Spleen (tissue), 11 donors: ENCODE results near the gene SLC8B1. TPM values are rescaled to one million over a fixed set of nuclear protein-coding genes. Genes with fewer than 3 reads are reported as not detected.

Source experiments
- DNase-seq: peaks from one replicate; pipeline ENCODE4 v3.0.0-alpha.2; 2020
- H3K27ac ChIP-seq, 8 donors: fragments of 200-600 bp; sonication (generic) in 7 of 8; 1 replicate in 4 of 8; 2 replicates in 4 of 8; pipeline versions ENCODE4 v1.5.0 to v1.8.0; 2016 to 2021; ENCODE audit warnings: inconsistent platforms in 4 of 8, mild to moderate bottlenecking in 4 of 8, moderate library complexity in 1 of 8
- H3K27me3 ChIP-seq, 7 donors: fragments of 200-600 bp; sonication (generic) in 6 of 7; replicated peaks in 1 of 7; 1 replicate in 4 of 7; 2 replicates in 3 of 7; pipeline versions ENCODE4 v1.5.0 to v1.8.0; 2016 to 2021; ENCODE audit warnings: inconsistent platforms in 3 of 7, mild to moderate bottlenecking in 1 of 7
- H3K36me3 ChIP-seq, 6 donors: fragments of 200-600 bp; sonication (generic) in 5 of 6; 1 replicate in 4 of 6; 2 replicates in 2 of 6; pipeline versions ENCODE4 v1.5.0 to v1.8.0; 2016 to 2021; ENCODE audit warnings: inconsistent platforms in 2 of 6
- H3K4me1 ChIP-seq, 6 donors: fragments of 200-600 bp; sonication (generic) in 5 of 6; 1 replicate in 3 of 6; 2 replicates in 3 of 6; pipeline versions ENCODE4 v1.5.0 to v1.8.0; 2016 to 2021; ENCODE audit warnings: inconsistent platforms in 3 of 6
- H3K4me3 ChIP-seq, 8 donors: fragments of 200-600 bp; sonication (generic) in 7 of 8; 1 replicate in 4 of 8; 2 replicates in 4 of 8; pipeline versions ENCODE4 v1.5.0 to v1.8.0; 2016 to 2021; ENCODE audit warnings: inconsistent platforms in 4 of 8, mild to moderate bottlenecking in 4 of 8, moderate library complexity in 2 of 8
- H3K9me3 ChIP-seq, 8 donors: fragments of 200-600 bp; sonication (generic) in 7 of 8; 1 replicate in 4 of 8; 2 replicates in 4 of 8; pipeline versions ENCODE4 v1.5.0 to v1.8.0; 2016 to 2021; ENCODE audit warnings: inconsistent platforms in 4 of 8
- POLR2A ChIP-seq, 3 donors: fragments of 450-650 bp; IDR thresholded peaks; one replicate each; pipeline ENCODE4 v1.5.1; 2017; ENCODE audit warnings: antibody characterized with exemption in 3 of 3, mild to moderate bottlenecking in 1 of 3
- POLR2AphosphoS5 ChIP-seq, 3 donors: sonication (generic); formaldehyde crosslinking; IDR thresholded peaks; one replicate each; pipeline ENCODE4 v1.5.1; 2017; ENCODE audit warnings: antibody characterized with exemption in 3 of 3
- WGBS, 5 donors: extraction: QIAGEN DNeasy Blood & Tissue Kit in 3 of 5; methylation state at CpG; one replicate each; pipeline versions ENCODE4 v1.1.5 to v1.1.7; 2013 to 2018; 5-methylcytosine and 5-hydroxymethylcytosine counted together
- intact Hi-C: fragments of 100-400 bp; cut with DNase I; formaldehyde crosslinking; loops from one replicate; pipeline ENCODE4 v1.15.0; 2023; ENCODE audit warnings: low total_unique reads
- polyA plus RNA-seq, 3 donors: library from polyadenylated mRNA; stranded (reverse); fragments of 200-250 nt; gene quantifications; one replicate each; pipeline ENCODE4 v1.2.1, GENCODE V29; 2013
- total RNA-seq, 7 donors: library from RNA; depleted of rRNA in 3 of 7; stranded (reverse); fragments of >200 nt in 3 of 7; fragmentation: NEBNext Ultra II Directional in 4 of 7; extraction: Animal tissue kit (Norgen Biotek cat#: 25700) in 4 of 7; gene quantifications; one replicate each; pipeline versions ENCODE4 v1.1.0 to v1.2.1, GENCODE V29; 2016 to 2021
- TF ChIP-seq, protein P1 (sequence below), 11 experiments: fragments of 200-600 bp in 7 of 11; fragments of 450-650 bp in 4 of 11; sonication (generic) in 4 of 11; IDR thresholded peaks in 8 of 11; conservative IDR thresholded peaks in 3 of 11; 1 replicate in 7 of 11; 2 replicates in 4 of 11; pipeline versions ENCODE4 v1.4.0 to v1.8.0; 2016 to 2021; ENCODE audit warnings: antibody characterized with exemption in 11 of 11, inconsistent platforms in 4 of 11, mild to moderate bottlenecking in 1 of 11
- donor health status: healthy with polysubstance abuse.
- donor health status: DM: no; HTN: no; CAD: no; lungs with moderate emphysema.
- donor health status: DM: no; HTN: no; CAD: no.
- donor health status: Bipolar disorder and iron deficiency.
- donor health status: healthy.
- donor health status: DM: no; HTN: no; CAD: no.
- donor health status: DM: yes; HTN: yes; CAD: no.

SLC8B1 gene
- total and polyA plus RNA-seq, 10 donors, result 15.0 to 126 (median 71.1) TPM

- H3K36me3 ChIP-seq, result peaks cover 0 to 94% (median 56%) of the 10 kb centered on the region in 6 donors
- H3K4me1 ChIP-seq, result no peaks in the 10 kb centered on the region
- TF ChIP-seq POLR2A (IDR thresholded peaks at IDR 0.05), result no peak
- TF ChIP-seq, protein P1, sequence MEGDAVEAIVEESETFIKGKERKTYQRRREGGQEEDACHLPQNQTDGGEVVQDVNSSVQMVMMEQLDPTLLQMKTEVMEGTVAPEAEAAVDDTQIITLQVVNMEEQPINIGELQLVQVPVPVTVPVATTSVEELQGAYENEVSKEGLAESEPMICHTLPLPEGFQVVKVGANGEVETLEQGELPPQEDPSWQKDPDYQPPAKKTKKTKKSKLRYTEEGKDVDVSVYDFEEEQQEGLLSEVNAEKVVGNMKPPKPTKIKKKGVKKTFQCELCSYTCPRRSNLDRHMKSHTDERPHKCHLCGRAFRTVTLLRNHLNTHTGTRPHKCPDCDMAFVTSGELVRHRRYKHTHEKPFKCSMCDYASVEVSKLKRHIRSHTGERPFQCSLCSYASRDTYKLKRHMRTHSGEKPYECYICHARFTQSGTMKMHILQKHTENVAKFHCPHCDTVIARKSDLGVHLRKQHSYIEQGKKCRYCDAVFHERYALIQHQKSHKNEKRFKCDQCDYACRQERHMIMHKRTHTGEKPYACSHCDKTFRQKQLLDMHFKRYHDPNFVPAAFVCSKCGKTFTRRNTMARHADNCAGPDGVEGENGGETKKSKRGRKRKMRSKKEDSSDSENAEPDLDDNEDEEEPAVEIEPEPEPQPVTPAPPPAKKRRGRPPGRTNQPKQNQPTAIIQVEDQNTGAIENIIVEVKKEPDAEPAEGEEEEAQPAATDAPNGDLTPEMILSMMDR (IDR thresholded peaks at IDR 0.05 in 8 of 11, conservative IDR thresholded peaks at IDR 0.05 in 3 of 11), result no peak
- H3K4me3 ChIP-seq, result no peak overlapping the region
- no peaks in the 10 kb centered on the region for H3K27me3 ChIP-seq
- H3K27ac ChIP-seq, result no peak overlapping the region
- intact Hi-C loops, result no loop called here
- DNase-seq, result no peak
- 81 to 88% (median 85%) methylated on average over 5 of the region's 5 CpGs for WGBS, 5 donors
- no peaks in the 10 kb centered on the region for H3K9me3 ChIP-seq
These were observed 56.3 kb downstream of the SLC8B1 start for GRCh38 chr12:113278633-113279032.

DNA sequence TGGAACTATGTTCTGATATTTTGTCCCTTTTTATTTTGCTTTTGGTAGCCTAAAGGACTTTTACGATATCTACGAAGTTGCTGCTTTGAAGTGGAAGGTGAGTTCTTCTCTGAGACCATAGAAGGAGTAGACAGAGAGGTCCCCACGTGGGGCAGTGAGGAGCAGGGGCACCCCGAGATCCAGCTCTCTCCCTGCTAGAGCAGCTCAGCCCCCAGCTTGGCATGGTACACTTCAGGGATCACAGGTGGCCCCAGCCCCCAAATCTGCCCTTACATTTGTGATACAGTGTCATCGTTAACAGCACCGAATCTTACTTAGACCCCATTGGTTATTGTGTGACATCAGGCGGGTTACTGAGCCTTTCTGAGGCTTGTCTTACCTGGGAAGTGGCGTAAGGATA is 56.8 kb downstream of the SLC8B1 start:
- WGBS, 5 donors, result 86 to 95% (median 93%) methylated on average over 8 of the region's 8 CpGs
- intact Hi-C loops, result no loop called here

GRCh38 chr12:113277511-113277910 is 57.4 kb downstream of the SLC8B1 start:
- no peak overlapping the region for H3K27ac ChIP-seq
- no peak for TF ChIP-seq POLR2AphosphoS5 (IDR thresholded peaks at IDR 0.05)
- no peak for TF ChIP-seq POLR2A (IDR thresholded peaks at IDR 0.05)
- TF ChIP-seq, protein P1 (IDR thresholded peaks at IDR 0.05 in 8 of 11, conservative IDR thresholded peaks at IDR 0.05 in 3 of 11), result no peak
- H3K36me3 ChIP-seq, result peaks cover 5 to 94% (median 63%) of the 10 kb centered on the region in 6 donors

More for the DNA sequence above, 56.8 kb downstream of the SLC8B1 start:
- H3K27ac ChIP-seq, result no peak overlapping the region
- DNase-seq, result peak; percentile 19
- TF ChIP-seq, protein P1 (IDR thresholded peaks at IDR 0.05 in 8 of 11, conservative IDR thresholded peaks at IDR 0.05 in 3 of 11), result no peak
- TF ChIP-seq POLR2AphosphoS5 (IDR thresholded peaks at IDR 0.05) (no peak), POLR2A (IDR thresholded peaks at IDR 0.05) (no peak)
- no peaks in the 10 kb centered on the region for H3K9me3 ChIP-seq
- peaks cover 0 to 2% (median 0%) of the 10 kb centered on the region in 6 donors for H3K4me1 ChIP-seq
- peaks cover 2 to 94% (median 59%) of the 10 kb centered on the region in 6 donors for H3K36me3 ChIP-seq
- H3K4me3 ChIP-seq, result no peak overlapping the region
- H3K27me3 ChIP-seq, result no peaks in the 10 kb centered on the region

GRCh38 chr12:113276946-113277500 is 57.9 kb downstream of the SLC8B1 start:
- Histone ChIP-seq H3K4me3 (no peak overlapping the region), H3K9me3 (no peaks in the 10 kb centered on the region), H3K27ac (no peak overlapping the region), H3K27me3 (no peaks in the 10 kb centered on the region), H3K36me3 (peaks cover 5 to 94% (median 63%) of the 10 kb centered on the region in 6 donors), H3K4me1 (peaks cover 0 to 13% (median 5%) of the 10 kb centered on the region in 6 donors)
- DNase-seq, result peak; percentile 52
- WGBS, 5 donors, result 95 to 96% (median 96%) methylated on average over 4 to 10 of the region's 10 CpGs
- intact Hi-C loops, result no loop called here
- TF ChIP-seq, protein P1 (IDR thresholded peaks at IDR 0.05 in 8 of 11, conservative IDR thresholded peaks at IDR 0.05 in 3 of 11), result no peak
- TF ChIP-seq POLR2AphosphoS5 (IDR thresholded peaks at IDR 0.05) (no peak), POLR2A (IDR thresholded peaks at IDR 0.05) (no peak)

More at GRCh38 chr12:113277511-113277910, 57.4 kb downstream of the SLC8B1 start:
- WGBS, 5 donors, result 90 to 96% (median 93%) methylated on average over 5 of the region's 5 CpGs
- H3K27me3 ChIP-seq, result no peaks in the 10 kb centered on the region
- H3K4me3 ChIP-seq, result no peak overlapping the region
- H3K9me3 ChIP-seq, result no peaks in the 10 kb centered on the region
- no peak for DNase-seq
- H3K4me1 ChIP-seq, result peaks cover 0 to 8% (median 2%) of the 10 kb centered on the region in 6 donors
- intact Hi-C loops, result no loop called here
